Mesendoderm (in vitro differentiated cells): ENCODE data around the gene CD81.

Experiments
- DNase-seq: peaks from one replicate; pipeline ENCODE4 v3.0.0; 2013
- H2AK5ac ChIP-seq: 2 replicates; pipeline ENCODE4 v1.6.1; 2013; ENCODE audit warnings: low read length, inconsistent platforms
- H2BK120ac ChIP-seq: 2 replicates; pipeline ENCODE4 v1.6.1; 2013; ENCODE audit warnings: low read depth, mild to moderate bottlenecking, low read length, moderate library complexity, mixed read lengths
- H2BK15ac ChIP-seq: replicated peaks from 2 replicates; pipeline ENCODE4 v1.6.1; 2013; ENCODE audit warnings: low read depth, mild to moderate bottlenecking, moderate library complexity
- H2BK5ac ChIP-seq: 2 replicates; pipeline ENCODE4 v1.6.1; 2013; ENCODE audit warnings: low read length, inconsistent platforms
- H3K18ac ChIP-seq: 2 replicates; pipeline ENCODE4 v1.6.1; 2013; ENCODE audit warnings: mild to moderate bottlenecking, low read length, mixed read lengths
- H3K23ac ChIP-seq: one replicate; pipeline ENCODE4 v1.6.1; 2013; ENCODE audit warnings: low read length
- H3K27ac ChIP-seq: 2 replicates; pipeline ENCODE4 v1.5.1; 2013; ENCODE audit warnings: low read depth, mild to moderate bottlenecking, inconsistent platforms, low read length, moderate library complexity
- H3K27me3 ChIP-seq: 2 replicates; pipeline ENCODE4 v1.6.1; 2013; ENCODE audit warnings: low read length, control low read depth, mild to moderate bottlenecking, inconsistent platforms; ENCODE audit not compliant: insufficient read depth, poor library complexity
- H3K36me3 ChIP-seq: 2 replicates; pipeline ENCODE4 v1.6.1; 2013; ENCODE audit warnings: low read length, inconsistent platforms; ENCODE audit not compliant: control insufficient read depth, insufficient read depth
- H3K4ac ChIP-seq: one replicate; pipeline ENCODE4 v1.6.1; 2013; ENCODE audit warnings: low read depth, mild to moderate bottlenecking, low read length, moderate library complexity
- H3K4me1 ChIP-seq: 2 replicates; pipeline ENCODE4 v1.6.1; 2013; ENCODE audit warnings: low read depth, low read length, inconsistent platforms; ENCODE audit not compliant: control insufficient read depth
- H3K4me2 ChIP-seq: 2 replicates; pipeline ENCODE4 v1.6.1; 2013; ENCODE audit warnings: low read length
- H3K4me3 ChIP-seq: 2 replicates; pipeline ENCODE4 v1.5.1; 2013; ENCODE audit warnings: mild to moderate bottlenecking, low read length
- H3K56ac ChIP-seq: one replicate; pipeline ENCODE4 v1.6.1; 2013; ENCODE audit warnings: low read length
- H3K79me1 ChIP-seq: 2 replicates; pipeline ENCODE4 v1.6.1; 2013; ENCODE audit warnings: low read length, inconsistent platforms
- H3K79me2 ChIP-seq: 2 replicates; pipeline ENCODE4 v1.6.1; 2013; ENCODE audit warnings: mild to moderate bottlenecking, low read length; ENCODE audit not compliant: control insufficient read depth, insufficient read depth
- H3K9ac ChIP-seq: 2 replicates; pipeline ENCODE4 v1.6.1; 2013; ENCODE audit warnings: low read length, inconsistent platforms
- H4K5ac ChIP-seq: one replicate; pipeline ENCODE4 v1.6.1; 2013; ENCODE audit warnings: low read length
- H4K8ac ChIP-seq: one replicate; pipeline ENCODE4 v1.6.1; 2013; ENCODE audit warnings: low read depth, mild to moderate bottlenecking, control low read depth, low read length, moderate library complexity
- WGBS: extraction: QIAGEN DNeasy Blood & Tissue Kit; methylation state at CpG from one replicate; pipeline ENCODE4 v1.1.7; 2013; ENCODE audit warnings: low lambda C conversion rate, missing lambda C conversion rate; ENCODE audit not compliant: insufficient coverage; ENCODE audit errors: extremely low coverage; 5-methylcytosine and 5-hydroxymethylcytosine counted together

CD81 gene

DNA sequence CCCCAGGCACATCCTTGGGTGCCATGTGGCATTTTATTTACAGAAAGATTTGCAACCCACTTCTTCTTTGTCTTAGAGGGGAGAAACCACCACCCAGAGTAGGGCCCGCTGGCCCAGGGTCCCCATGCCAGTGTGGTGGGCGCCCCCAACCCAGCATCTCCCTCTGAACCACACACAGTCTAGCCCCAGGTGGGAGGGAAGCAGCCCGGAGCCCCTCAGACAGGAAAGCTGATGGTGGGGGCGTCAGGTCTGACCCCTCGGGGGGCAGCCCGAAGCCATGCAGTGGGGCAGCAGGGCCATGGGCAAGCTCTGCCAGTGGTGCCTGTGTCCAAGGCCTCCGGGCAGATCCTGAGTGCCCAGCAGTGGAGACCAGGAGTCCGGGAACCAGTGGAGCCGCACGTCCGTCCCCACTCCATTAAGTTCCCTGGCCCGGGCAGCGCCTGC, 55.5 kb downstream of the CD81 start:
- Histone ChIP-seq H3K18ac (no peak overlapping the region), H4K8ac (no peak overlapping the region), H3K27ac (no peak overlapping the region), H3K4ac (no peak overlapping the region), H2BK15ac (no peak overlapping the region), H2BK120ac (no peak overlapping the region), H2AK5ac (no peak overlapping the region), H3K79me1 (no peaks in the 10 kb centered on the region), H3K27me3 (no peaks in the 10 kb centered on the region), H3K36me3 (no peaks in the 10 kb centered on the region), H3K23ac (no peak overlapping the region), H3K56ac (no peak overlapping the region), H3K4me1 (no peaks in the 10 kb centered on the region), H3K4me2 (no peak overlapping the region), H3K79me2 (no peaks in the 10 kb centered on the region), H3K4me3 (no peak overlapping the region), H4K5ac (no peak overlapping the region), H3K9ac (no peak overlapping the region), H2BK5ac (no peak overlapping the region)
- no CpG with 5 or more reads among the region's 13 CpGs for WGBS
- DNase-seq, result no peak

DNA sequence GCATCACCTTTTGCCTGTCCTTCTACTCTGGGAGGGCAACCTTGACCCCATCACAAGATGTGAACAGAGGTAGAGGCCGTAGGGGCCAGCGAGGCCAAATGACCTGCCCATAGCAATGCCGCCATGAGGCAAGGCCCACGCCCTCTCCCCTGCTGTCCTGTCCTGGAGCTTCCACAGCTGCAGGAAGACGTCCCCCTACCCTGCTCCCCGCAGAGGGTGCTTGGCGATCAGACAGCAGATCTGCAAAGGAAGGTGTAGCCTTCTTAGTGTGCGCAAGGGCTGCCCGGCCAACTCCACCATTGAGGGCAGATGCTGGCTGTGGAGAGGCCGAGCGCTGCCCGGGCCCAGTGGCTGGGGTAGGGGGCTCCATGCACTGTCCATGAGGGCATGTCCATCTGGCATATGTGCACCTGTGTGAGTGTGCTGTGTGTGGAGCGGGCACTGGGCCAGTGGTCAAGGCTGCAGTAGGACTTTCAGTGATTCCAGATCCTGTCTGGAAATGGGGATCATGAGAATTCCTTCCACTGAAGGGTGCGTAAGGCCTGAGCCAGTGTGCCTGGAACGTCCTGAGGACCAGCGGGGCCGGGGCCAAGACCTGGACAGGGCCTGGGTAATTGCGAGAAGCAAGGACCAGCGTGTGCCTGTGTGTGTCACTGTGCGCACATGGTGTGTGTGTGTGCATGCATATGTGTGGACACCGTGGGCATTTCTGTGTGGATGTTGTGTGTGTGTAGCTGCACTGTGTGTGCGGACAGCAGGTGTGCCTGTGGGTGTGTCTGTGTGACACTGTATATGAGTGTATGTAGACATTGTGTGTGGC, 56.2 kb downstream of the CD81 start:
- Histone ChIP-seq H3K27ac (no peak overlapping the region), H3K18ac (no peak overlapping the region), H3K79me1 (no peaks in the 10 kb centered on the region), H4K5ac (no peak overlapping the region), H3K4me3 (no peak overlapping the region), H3K4ac (no peak overlapping the region), H2BK120ac (no peak overlapping the region), H3K23ac (no peak overlapping the region), H2BK5ac (no peak overlapping the region), H3K4me2 (no peak overlapping the region), H3K79me2 (no peaks in the 10 kb centered on the region), H3K27me3 (no peaks in the 10 kb centered on the region), H4K8ac (no peak overlapping the region), H3K36me3 (no peaks in the 10 kb centered on the region), H2BK15ac (no peak overlapping the region), H2AK5ac (no peak overlapping the region), H3K9ac (no peak overlapping the region), H3K56ac (no peak overlapping the region), H3K4me1 (no peaks in the 10 kb centered on the region)
- WGBS, result no CpG with 5 or more reads among the region's 22 CpGs
- DNase-seq, result no peak

DNA sequence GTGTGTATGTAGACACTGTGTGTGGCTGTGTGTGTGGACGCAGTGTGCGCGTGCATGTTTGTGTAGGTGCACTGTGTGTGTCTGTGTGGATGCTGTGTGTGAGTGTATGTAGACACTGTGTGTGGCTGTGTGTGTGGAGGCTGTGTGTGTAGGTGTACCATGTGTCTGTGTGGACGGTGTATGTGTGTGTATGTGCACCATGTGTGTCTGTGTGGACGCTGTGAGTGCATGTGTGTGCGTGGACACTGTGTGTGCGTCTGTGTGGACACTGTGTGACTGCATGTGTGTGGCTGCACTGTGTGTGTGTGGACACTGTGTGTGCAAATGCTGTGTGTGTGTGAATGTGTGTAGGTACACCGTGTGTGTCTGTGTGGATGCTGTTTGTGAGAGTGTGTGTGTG, 56.9 kb downstream of the CD81 start:
- no peaks in the 10 kb centered on the region for H3K79me2 ChIP-seq
- H2BK15ac ChIP-seq, result no peak overlapping the region
- no peak overlapping the region for H2BK5ac ChIP-seq
- H4K8ac ChIP-seq, result no peak overlapping the region
- H3K18ac ChIP-seq, result no peak overlapping the region
- no peak for DNase-seq
- H3K4me3 ChIP-seq, result no peak overlapping the region
- no peak overlapping the region for H3K27ac ChIP-seq
- H2AK5ac ChIP-seq, result no peak overlapping the region
- no peak overlapping the region for H4K5ac ChIP-seq
- H3K4me1 ChIP-seq, result no peaks in the 10 kb centered on the region
- H3K27me3 ChIP-seq, result no peaks in the 10 kb centered on the region
- H3K4me2 ChIP-seq, result no peak overlapping the region
- no peaks in the 10 kb centered on the region for H3K36me3 ChIP-seq
- H2BK120ac ChIP-seq, result no peak overlapping the region
- no peak overlapping the region for H3K23ac ChIP-seq
- H3K79me1 ChIP-seq, result no peaks in the 10 kb centered on the region
- H3K9ac ChIP-seq, result no peak overlapping the region
- H3K4ac ChIP-seq, result no peak overlapping the region
- no peak overlapping the region for H3K56ac ChIP-seq
- WGBS, result no CpG with 5 or more reads among the region's 8 CpGs

DNA sequence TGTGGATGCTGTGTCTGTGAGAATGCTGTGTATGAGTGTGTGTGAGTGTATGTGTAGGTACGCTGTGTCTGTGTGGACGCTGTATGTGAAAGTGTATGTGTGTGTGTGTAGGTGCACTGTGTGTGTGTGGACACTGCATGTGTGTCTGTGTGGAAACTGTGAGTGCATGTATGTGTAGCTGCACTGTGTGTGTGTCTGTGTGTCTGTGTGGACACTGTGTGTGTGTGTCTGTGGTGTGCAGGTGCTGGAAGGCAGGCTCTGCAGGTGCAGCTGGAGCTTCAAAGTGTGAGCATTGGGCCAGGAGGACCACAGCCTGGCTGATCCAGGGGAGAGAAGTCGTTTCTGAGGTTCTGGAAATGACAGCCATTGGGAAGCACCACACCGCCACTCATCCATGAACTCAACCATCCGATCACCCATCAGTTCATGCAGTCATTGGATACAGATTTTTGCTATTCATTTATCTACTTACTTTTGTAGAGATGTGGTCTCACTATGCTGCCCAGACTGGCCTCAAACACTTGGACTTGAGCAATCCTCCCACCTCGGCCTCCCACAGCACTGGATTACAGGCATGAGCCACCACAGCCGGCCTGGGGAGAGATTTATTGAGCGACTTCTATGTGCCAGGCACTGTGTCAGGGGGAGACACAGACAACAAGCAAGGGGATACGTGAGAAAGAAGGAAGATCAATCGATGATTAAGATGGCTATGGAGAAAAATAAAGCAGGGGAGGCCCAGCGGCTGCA, 57.6 kb downstream of the CD81 start:
- DNase-seq, result no peak
- H3K27me3 ChIP-seq, result no peaks in the 10 kb centered on the region
- no CpG with 5 or more reads among the region's 11 CpGs for WGBS

DNA sequence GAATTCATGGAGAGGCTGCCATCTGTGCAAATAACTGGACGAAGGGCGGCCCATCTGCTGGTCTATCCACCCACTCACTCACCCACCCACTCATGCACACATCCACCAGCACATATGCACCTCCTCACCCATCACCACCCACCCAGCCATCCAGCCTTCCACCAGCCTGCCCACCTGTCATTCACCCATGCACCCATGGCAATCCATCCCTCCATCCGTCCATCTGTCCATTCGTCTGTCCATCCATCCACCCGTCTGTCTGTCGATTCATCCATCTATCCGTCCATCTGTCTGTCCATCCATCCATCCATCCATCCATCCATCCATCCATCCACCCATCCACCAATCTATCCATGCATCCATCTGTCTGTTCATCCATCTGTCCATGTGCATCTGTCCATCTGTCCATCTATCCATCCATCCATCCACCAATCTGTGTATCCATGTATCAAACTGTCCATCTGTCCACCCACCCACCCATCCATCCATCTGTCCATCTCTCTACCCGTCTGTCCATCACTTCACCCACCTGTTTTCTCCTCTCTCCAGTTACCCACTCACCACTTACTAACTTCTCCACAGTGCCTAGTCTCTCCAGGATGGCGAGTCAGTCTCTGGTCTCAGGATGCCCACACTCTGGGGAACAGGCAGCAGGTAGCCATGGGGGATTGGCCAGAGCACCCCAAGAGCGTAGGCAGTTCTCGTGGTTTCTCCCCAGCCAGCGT, 58.3 kb downstream of the CD81 start:
- H3K4me3 ChIP-seq, result no peak overlapping the region
- H3K27ac ChIP-seq, result no peak overlapping the region
- no peaks in the 10 kb centered on the region for H3K4me1 ChIP-seq
- H3K18ac ChIP-seq, result no peak overlapping the region
- H3K36me3 ChIP-seq, result no peaks in the 10 kb centered on the region
- H3K4me2 ChIP-seq, result no peak overlapping the region
- DNase-seq, result no peak
- no peak overlapping the region for H3K56ac ChIP-seq
- H2BK15ac ChIP-seq, result no peak overlapping the region
- H4K5ac ChIP-seq, result no peak overlapping the region
- H2AK5ac ChIP-seq, result no peak overlapping the region
- no peaks in the 10 kb centered on the region for H3K79me2 ChIP-seq
- no peak overlapping the region for H2BK5ac ChIP-seq
- no peak overlapping the region for H3K9ac ChIP-seq
- H4K8ac ChIP-seq, result no peak overlapping the region
- no peak overlapping the region for H2BK120ac ChIP-seq
- H3K23ac ChIP-seq, result no peak overlapping the region
- H3K27me3 ChIP-seq, result no peaks in the 10 kb centered on the region
- WGBS, result no CpG with 5 or more reads among the region's 12 CpGs
- no peak overlapping the region for H3K4ac ChIP-seq
- no peaks in the 10 kb centered on the region for H3K79me1 ChIP-seq

More for the DNA sequence above, 57.6 kb downstream of the CD81 start:
- Histone ChIP-seq H2AK5ac (no peak overlapping the region), H3K56ac (no peak overlapping the region), H3K9ac (no peak overlapping the region), H2BK5ac (no peak overlapping the region), H4K5ac (no peak overlapping the region), H2BK120ac (no peak overlapping the region), H3K4me3 (no peak overlapping the region), H3K36me3 (no peaks in the 10 kb centered on the region), H3K23ac (no peak overlapping the region), H3K79me1 (no peaks in the 10 kb centered on the region), H3K4me1 (no peaks in the 10 kb centered on the region), H3K79me2 (no peaks in the 10 kb centered on the region), H3K27ac (no peak overlapping the region), H4K8ac (no peak overlapping the region), H3K4me2 (no peak overlapping the region), H3K18ac (no peak overlapping the region), H2BK15ac (no peak overlapping the region), H3K4ac (no peak overlapping the region)
